Keratinocyte (primary cell): ENCODE results near the gene GGNBP2. TPM values are rescaled to one million over a fixed set of nuclear protein-coding genes. Genes with fewer than 3 reads are reported as not detected.

Experiments used
- DNase-seq: peaks from one replicate; pipeline ENCODE4 v3.0.0-alpha.2; 2011; ENCODE audit warnings: low read depth, missing footprints, low spot score
- FAIRE-seq: peaks from 2 replicates; lab custom pipeline; 2011; peaks lifted over from hg19 to GRCh38; lab: Jason Lieb, UNC
- H2AFZ ChIP-seq: 2 replicates; pipeline ENCODE4 v1.6.0; 2012; ENCODE audit warnings: low read length, control low read depth, inconsistent platforms; ENCODE audit not compliant: control insufficient read depth
- H3K27ac ChIP-seq: 2 replicates; pipeline ENCODE4 v1.5.1; 2011; ENCODE audit warnings: low read length; ENCODE audit not compliant: control insufficient read depth, insufficient read depth
- H3K27me3 ChIP-seq: 3 replicates; pipeline ENCODE4 v1.6.0; 2011; ENCODE audit warnings: low read length; ENCODE audit not compliant: control insufficient read depth, insufficient read depth; ENCODE audit errors: extremely low read depth
- H3K36me3 ChIP-seq, 2 experiments: 2 replicates in 1 of 2; 3 replicates in 1 of 2; pipeline ENCODE4 v1.5.1; 2011; ENCODE audit warnings: low read length in 2 of 2, mild to moderate bottlenecking in 1 of 2; ENCODE audit not compliant: control insufficient read depth in 2 of 2, insufficient read depth in 2 of 2; ENCODE audit errors: extremely low read depth in 1 of 2
- H3K4me1 ChIP-seq: 3 replicates; pipeline ENCODE4 v1.5.1; 2011; ENCODE audit warnings: low read length; ENCODE audit not compliant: control insufficient read depth, insufficient read depth; ENCODE audit errors: extremely low read depth
- H3K4me2 ChIP-seq: 3 replicates; pipeline ENCODE4 v1.6.0; 2011; ENCODE audit warnings: low read depth, low read length; ENCODE audit not compliant: control insufficient read depth, insufficient read depth; ENCODE audit errors: extremely low read depth
- H3K4me3 ChIP-seq, 3 experiments: fragments of 200-600 bp in 1 of 3; sonication (generic) in 1 of 3; 2 replicates in 2 of 3; 3 replicates in 1 of 3; pipeline ENCODE4 v1.5.1; 2011 to 2016; ENCODE audit warnings: low read length in 3 of 3, mild to moderate bottlenecking in 3 of 3, control low read depth in 2 of 3, inconsistent platforms in 1 of 3, low read depth in 1 of 3, mixed read lengths in 1 of 3, mixed run types in 1 of 3, moderate library complexity in 1 of 3; ENCODE audit not compliant: control insufficient read depth in 2 of 3, insufficient read depth in 2 of 3; ENCODE audit errors: extremely low read depth in 1 of 3
- H3K79me2 ChIP-seq: 2 replicates; pipeline ENCODE4 v1.6.0; 2012; ENCODE audit warnings: low read length; ENCODE audit not compliant: control insufficient read depth, insufficient read depth
- H3K9ac ChIP-seq: 3 replicates; pipeline ENCODE4 v1.6.0; 2011; ENCODE audit warnings: low read length; ENCODE audit not compliant: control insufficient read depth, insufficient read depth; ENCODE audit errors: extremely low read depth
- H3K9me1 ChIP-seq: 3 replicates; pipeline ENCODE4 v1.6.0; 2011; ENCODE audit warnings: low read length; ENCODE audit not compliant: control insufficient read depth, insufficient read depth; ENCODE audit errors: extremely low read depth
- H3K9me3 ChIP-seq: 2 replicates; pipeline ENCODE4 v1.5.1; 2012; ENCODE audit warnings: low read depth, low read length; ENCODE audit not compliant: control insufficient read depth
- H4K20me1 ChIP-seq: 3 replicates; pipeline ENCODE4 v1.6.0; 2011; ENCODE audit warnings: low read length; ENCODE audit not compliant: control insufficient read depth, insufficient read depth; ENCODE audit errors: extremely low read depth
- CTCF ChIP-seq, 3 experiments: IDR thresholded peaks in 1 of 3; conservative IDR thresholded peaks in 1 of 3; optimal IDR thresholded peaks in 1 of 3; 2 replicates in 2 of 3; 3 replicates in 1 of 3; pipeline versions ENCODE3 to v1.5.1; 2011; ENCODE audit warnings: low read length in 3 of 3, mild to moderate bottlenecking in 3 of 3, moderate library complexity in 2 of 3, control low read depth in 1 of 3, inconsistent platforms in 1 of 3; ENCODE audit not compliant: insufficient read depth in 2 of 3; ENCODE audit errors: extremely low read depth in 1 of 3
- EZH2 ChIP-seq: IDR thresholded peaks from one replicate; pipeline ENCODE4 v1.6.1; 2012; ENCODE audit warnings: inconsistent platforms, mild to moderate bottlenecking, low read length, moderate library complexity
- dilution Hi-C: fragments of 300-500 bp; cut with MboI; formaldehyde crosslinking; loops from one replicate; pipeline ENCODE4 v1.7.0; 2020; ENCODE audit warnings: low sequenced_read_pairs; ENCODE audit not compliant: extremely low pct_ligation_motif_present
- polyA plus RNA-seq, 5 experiments: library from polyadenylated mRNA; depleted of rRNA in 3 of 5; stranded (reverse) in 3 of 5; stranded (forward) in 1 of 5; unstranded in 1 of 5; fragments of >200 nt; gene quantifications; 1 replicate in 1 of 5; 2 replicates in 3 of 5; 3 replicates in 1 of 5; pipeline versions ENCODE4 v1.2.1 to v1.2.3, GENCODE V29; 2011 to 2012; ENCODE audit warnings: missing spikeins in 2 of 5, low read depth in 1 of 5, low replicate concordance in 1 of 5

Gene GGNBP2
- polyA plus RNA-seq, 1 donor (not counting 4 experiments of a cell fraction or from before 2014, with no cell fraction given): 95.5 TPM

- Histone ChIP-seq H4K20me1 (no peaks in the 10 kb centered on the region), H3K4me1 (no peaks in the 10 kb centered on the region), H2AFZ (no peak overlapping the region), H3K9me1 (no peaks in the 10 kb centered on the region), H3K36me3 (no peaks in the 10 kb centered on the region), H3K79me2 (no peaks in the 10 kb centered on the region), H3K9ac (no peak overlapping the region), H3K4me3 (no peak overlapping the region), H3K4me2 (no peak overlapping the region), H3K27ac (no peak overlapping the region), H3K9me3 (no peaks in the 10 kb centered on the region), H3K27me3 (peaks cover 28% of the 10 kb centered on the region)
- TF ChIP-seq CTCF (optimal IDR thresholded peaks at IDR 0.05 in 1 of 3, IDR thresholded peaks at IDR 0.05 in 1 of 3, conservative IDR thresholded peaks at IDR 0.05 in 1 of 3; ENCODE audit: extremely low read depth in 1 of 3, insufficient read depth in 2 of 3, low read length in 3 of 3): no peak
- TF ChIP-seq EZH2: no peak
- no peak for DNase-seq
- dilution Hi-C loops: no loop called here
- FAIRE-seq: no peak
Observed at GRCh38 chr17:36628576-36628975, 83.9 kb downstream of the GGNBP2 start.

- H4K20me1 ChIP-seq: no peaks in the 10 kb centered on the region
- H3K9me3 ChIP-seq: no peaks in the 10 kb centered on the region
- H3K9ac ChIP-seq: no peak overlapping the region
- no peaks in the 10 kb centered on the region for H3K36me3 ChIP-seq
- dilution Hi-C loops: no loop called here
- no peaks in the 10 kb centered on the region for H3K9me1 ChIP-seq
- DNase-seq (peak; percentile 33), FAIRE-seq (no peak)
- no peak overlapping the region for H3K4me3 ChIP-seq
- H3K79me2 ChIP-seq: no peaks in the 10 kb centered on the region
- no peak overlapping the region for H2AFZ ChIP-seq
- TF ChIP-seq CTCF (optimal IDR thresholded peaks at IDR 0.05 in 1 of 3, IDR thresholded peaks at IDR 0.05 in 1 of 3, conservative IDR thresholded peaks at IDR 0.05 in 1 of 3; ENCODE audit: extremely low read depth in 1 of 3, insufficient read depth in 2 of 3, low read length in 3 of 3) (peak; percentile 96 to 99 (median 96)), EZH2 (no peak)
- peaks cover 33% of the 10 kb centered on the region for H3K27me3 ChIP-seq
- H3K4me2 ChIP-seq: no peak overlapping the region
- H3K27ac ChIP-seq: no peak overlapping the region
- no peaks in the 10 kb centered on the region for H3K4me1 ChIP-seq
Observed at GRCh38 chr17:36629252-36629847, 84.6 kb downstream of the GGNBP2 start.
